CD4-positive, alpha-beta T cell treated with Interleukin-10 for 1 hour (primary cell): ENCODE measurements around the gene CDH1.

Experiments
- DNase-seq: peaks from one replicate; pipeline ENCODE4 v3.0.0-alpha.2; 2020

Gene CDH1

GRCh38 chr16:68860978-68861892 is 124.1 kb downstream of the CDH1 start:
- no peak for DNase-seq

GRCh38 chr16:68866933-68867332 is 129.8 kb downstream of the CDH1 start:
- DNase-seq, result no peak

- DNase-seq, result no peak
Measured at GRCh38 chr16:68869492-68870088, 132.5 kb downstream of the CDH1 start.

- DNase-seq, result no peak
Measured at GRCh38 chr16:68873635-68874471, 136.8 kb downstream of the CDH1 start.

GRCh38 chr16:68875871-68876270 is 138.8 kb downstream of the CDH1 start:
- DNase-seq, result no peak

GRCh38 chr16:68883685-68884084 is 146.6 kb downstream of the CDH1 start:
- DNase-seq, result no peak

- no peak for DNase-seq
Measured at GRCh38 chr16:68884401-68884800, 147.3 kb downstream of the CDH1 start.
